K562 (cell line): ENCODE data around the gene ABCB9. TPM values are rescaled to one million over a fixed set of nuclear protein-coding genes. Genes with fewer than 3 reads are reported as not detected.
A peak's percentile ranks its signal among the peaks of the same experiment; 100 is the strongest.

ENCODE experiments used
- ATAC-seq: fragments of 200-7000 bp; cut with Tn5 transposase; 3 replicates; pipeline ENCODE4 v1.9.1; 2020; ENCODE audit warnings: moderate library complexity
- BruUV-seq: library from RNA; stranded (reverse); fragments of 400-500 nt; replicated peaks from 2 replicates; lab custom pipeline; 2021; lab: Mats Ljungman, UMichigan
- CTCF ChIA-PET: fragments of 300-600 bp; formaldehyde crosslinking; extraction: SDS; loops from one replicate; lab custom pipeline; 2021; ENCODE audit warnings: low intra/inter-chr PET ratio; lab: Yijun Ruan, JAX
- POLR2A ChIA-PET: fragments of 300-600, 350-650 bp; sonication (Branson Sonifier 250); formaldehyde crosslinking; extraction: SDS; loops from one replicate; lab custom pipeline; 2021; ENCODE audit warnings: antibody characterized with exemption, inconsistent platforms; lab: Yijun Ruan, JAX
- DNase-seq, 4 experiments: peaks; one replicate each; pipeline versions ENCODE4 v3.0.0 to v3.0.0-alpha.2; 2011 to 2018; ENCODE audit warnings: low spot score in 3 of 4, mixed read lengths in 3 of 4; ENCODE audit errors: extremely low read depth in 1 of 4
- FAIRE-seq: peaks from 2 replicates; lab custom pipeline; 2011; peaks lifted over from hg19 to GRCh38; lab: Jason Lieb, UNC
- H2AFZ ChIP-seq: 2 replicates; pipeline ENCODE4 v1.6.0; 2011; ENCODE audit warnings: low read depth, low read length, control low read depth, inconsistent platforms
- H3K27ac ChIP-seq: fragments of 200-600 bp; 3 replicates; pipeline ENCODE4 v1.8.0; 2011; ENCODE audit warnings: low read depth, mild to moderate bottlenecking, control low read depth, inconsistent platforms, low read length, moderate library complexity, mixed read lengths; ENCODE audit errors: extremely low read depth
- H3K27me3 ChIP-seq, 2 experiments: fragments of 300-600 bp in 1 of 2; 2 replicates in 1 of 2; 3 replicates in 1 of 2; pipeline versions ENCODE4 v1.6.0 to v1.8.0; 2011; ENCODE audit warnings: inconsistent platforms in 2 of 2, low read length in 2 of 2, mild to moderate bottlenecking in 1 of 2, mixed read lengths in 1 of 2, moderate library complexity in 1 of 2; ENCODE audit not compliant: control insufficient read depth in 2 of 2, insufficient read depth in 2 of 2
- H3K36me3 ChIP-seq: fragments of 300-600 bp; 3 replicates; pipeline ENCODE4 v1.8.0; 2011; ENCODE audit warnings: mild to moderate bottlenecking, low read length, inconsistent platforms; ENCODE audit not compliant: control insufficient read depth, insufficient read depth
- H3K4me1 ChIP-seq, 2 experiments: fragments of 200-600 bp in 1 of 2; replicated peaks in 1 of 2; 2 replicates in 1 of 2; 3 replicates in 1 of 2; pipeline versions ENCODE4 v1.5.1 to v1.8.0; 2011; ENCODE audit warnings: inconsistent platforms in 2 of 2, low read length in 2 of 2, mild to moderate bottlenecking in 1 of 2, mixed read lengths in 1 of 2, moderate library complexity in 1 of 2; ENCODE audit not compliant: control insufficient read depth in 2 of 2, insufficient read depth in 2 of 2
- H3K4me2 ChIP-seq: 2 replicates; pipeline ENCODE4 v1.6.1; 2011; ENCODE audit warnings: low read length, control low read depth, inconsistent platforms, mixed read lengths; ENCODE audit not compliant: insufficient read depth
- H3K4me3 ChIP-seq: fragments of 200-600 bp; sonication (generic), shearing (Covaris generic); 2 replicates; pipeline ENCODE4 v1.5.1; 2016; ENCODE audit warnings: control low read depth, inconsistent platforms
- H3K79me2 ChIP-seq: fragments of 200-600 bp; 3 replicates; pipeline ENCODE4 v1.8.0; 2011; ENCODE audit warnings: low read length, inconsistent platforms; ENCODE audit not compliant: control insufficient read depth, insufficient read depth
- H3K9ac ChIP-seq, 2 experiments: 2 replicates each; pipeline versions ENCODE4 v1.6.0 to v1.6.1; 2011; ENCODE audit warnings: low read depth in 2 of 2, low read length in 2 of 2, control low read depth in 1 of 2, inconsistent platforms in 1 of 2, mild to moderate bottlenecking in 1 of 2, mixed read lengths in 1 of 2; ENCODE audit not compliant: insufficient read depth in 1 of 2
- H3K9me1 ChIP-seq: one replicate; pipeline ENCODE4 v1.6.0; 2011; ENCODE audit warnings: inconsistent platforms, mild to moderate bottlenecking, low read length, moderate library complexity; ENCODE audit not compliant: control insufficient read depth, insufficient read depth
- H3K9me3 ChIP-seq: replicated peaks from 2 replicates; pipeline ENCODE4 v1.5.1; 2011; ENCODE audit warnings: low read depth, low read length, inconsistent platforms; ENCODE audit not compliant: control insufficient read depth, insufficient read depth
- H4K20me1 ChIP-seq: replicated peaks from 2 replicates; pipeline ENCODE4 v1.6.1; 2011; ENCODE audit warnings: low read length, inconsistent platforms, mixed read lengths; ENCODE audit not compliant: control insufficient read depth, insufficient read depth
- RBM25 ChIP-seq: fragments of 200-400 bp; formaldehyde crosslinking; IDR thresholded peaks from 2 replicates; pipeline ENCODE4 v1.6.1; 2018; ENCODE audit warnings: low read length, low read depth, moderate library complexity; ENCODE audit not compliant: severe bottlenecking
- YY1 ChIP-seq, 3 experiments: IDR thresholded peaks; 2 replicates each; pipeline ENCODE4 v1.6.1; 2011; ENCODE audit warnings: low read length in 2 of 3, mild to moderate bottlenecking in 2 of 3, moderate library complexity in 2 of 3, borderline replicate concordance in 1 of 3, control low read depth in 1 of 3, low read depth in 1 of 3; ENCODE audit not compliant: insufficient read depth in 3 of 3, insufficient replicate concordance in 2 of 3, control insufficient read depth in 1 of 3, insufficient read length in 1 of 3; ENCODE audit errors: extremely low read depth in 1 of 3
- WGBS: fragments of 100-300 bp; shearing (Covaris generic); methylation state at CpG from one replicate; pipeline ENCODE4 v1.1.6; 2016; ENCODE audit warnings: low coverage, mixed read lengths; ENCODE audit not compliant: insufficient coverage; ENCODE audit errors: missing lambda C conversion rate; 5-methylcytosine and 5-hydroxymethylcytosine counted together
- in situ Hi-C: fragments of 300-500 bp; cut with MboI; formaldehyde crosslinking; loops from 4 replicates; pipeline ENCODE4 v1.15.0; 2018; ENCODE audit warnings: inconsistent platforms, mixed read lengths
- intact Hi-C: fragments of 100-400 bp; cut with micrococcal nuclease; formaldehyde crosslinking; loops from 2 replicates; pipeline ENCODE4 v1.14.2; 2022
- polyA plus RNA-seq, 8 experiments: library from polyadenylated mRNA; depleted of rRNA in 4 of 8; stranded (reverse) in 5 of 8; unstranded in 3 of 8; fragments of >200 nt; fragmentation: Nextera tagmentation in 2 of 8; fragmentation: Illumina TruSeq in 1 of 8; extraction: Ambion mirVana in 2 of 8; extraction: Trizol in 1 of 8; gene quantifications; 2 replicates each; pipeline versions ENCODE4 v1.2.1 to v1.2.3, GENCODE V29; 2011 to 2014; ENCODE audit warnings: inconsistent platforms in 1 of 8, missing spikeins in 1 of 8
- total RNA-seq, 7 experiments: library from RNA; depleted of rRNA in 6 of 7; stranded (reverse); fragments of >200 nt in 6 of 7; fragmentation: Illumina TruSeq in 2 of 7; extraction: Trizol in 2 of 7; gene quantifications; 2 replicates each; pipeline versions ENCODE4 v1.2.1 to v1.2.3, GENCODE V29; 2011 to 2021; ENCODE audit warnings: low replicate concordance in 1 of 7
- TF ChIP-seq, protein P1 (sequence below): IDR thresholded peaks from 2 replicates; pipeline ENCODE4 v1.6.1; 2011; ENCODE audit warnings: borderline replicate concordance, low read depth, mild to moderate bottlenecking, moderate library complexity, low read length; ENCODE audit not compliant: insufficient read depth, poor library complexity, severe bottlenecking

ABCB9 gene
- total and polyA plus RNA-seq, 9 of the 15 experiments (the other 6 are each of a cell fraction or from before 2014, with no cell fraction given), result 0.20 to 12.6 (median 6.2) TPM

DNA sequence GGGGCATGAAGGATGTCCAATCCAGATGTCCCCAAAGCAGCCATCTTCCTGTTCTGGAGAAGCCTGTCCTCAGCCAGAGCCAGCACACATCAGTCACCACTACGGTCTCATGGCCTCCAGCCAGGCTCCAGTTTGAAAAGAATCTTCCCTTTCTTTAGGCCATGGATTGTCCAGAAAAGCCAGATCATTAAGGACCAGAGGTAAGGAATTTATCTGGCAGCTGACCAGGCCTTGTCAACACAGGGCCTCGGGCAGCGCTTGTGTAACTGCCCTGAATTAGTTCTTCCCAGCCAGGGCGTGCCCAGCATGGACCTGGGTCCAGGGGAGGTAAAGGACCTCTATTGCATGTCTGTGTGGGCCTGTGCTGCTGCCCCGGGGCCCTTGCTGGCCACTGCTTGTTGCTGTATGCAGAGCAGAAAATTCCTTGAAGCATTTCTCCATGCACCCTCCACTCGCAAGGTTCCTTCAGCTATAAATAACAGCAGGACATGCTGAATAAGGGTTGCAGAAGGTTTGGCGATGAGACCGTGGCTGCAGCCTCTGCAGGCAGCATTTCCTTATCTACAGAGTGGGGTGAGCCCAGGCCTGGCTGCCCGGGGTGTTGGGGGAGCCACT, 48.6 kb downstream of the ABCB9 start:
- DNase-seq (peak in 2 of 4 experiments; percentile 37 to 42), FAIRE-seq (no peak), ATAC-seq (peak; percentile 61)
- POLR2A ChIA-PET, result no interaction called here
- Histone ChIP-seq H3K9me1 (no peaks in the 10 kb centered on the region), H2AFZ (peak overlapping the region; percentile 44; the same call in 1 of the 2 replicates), H3K36me3 (no peaks in the 10 kb centered on the region), H3K4me2 (peak overlapping the region; percentile 24), H4K20me1 (no peaks in the 10 kb centered on the region), H3K27me3 (no peaks in the 10 kb centered on the region), H3K4me3 (no peak overlapping the region), H3K4me1 (peaks cover 0 to 14% of the 10 kb centered on the region in 2 experiments; a peak in 3 of 5 replicates), H3K79me2 (no peaks in the 10 kb centered on the region), H3K27ac (no peak overlapping the region), H3K9ac (peak overlapping the region in 1 of 2 experiments; percentile 66; a peak in 2 of 4 replicates), H3K9me3 (no peaks in the 10 kb centered on the region)
- intact Hi-C loops, result no loop called here
- BruUV-seq, result no TSS peak
- TF ChIP-seq RBM25, result peak; percentile 46
- TF ChIP-seq, protein P1, sequence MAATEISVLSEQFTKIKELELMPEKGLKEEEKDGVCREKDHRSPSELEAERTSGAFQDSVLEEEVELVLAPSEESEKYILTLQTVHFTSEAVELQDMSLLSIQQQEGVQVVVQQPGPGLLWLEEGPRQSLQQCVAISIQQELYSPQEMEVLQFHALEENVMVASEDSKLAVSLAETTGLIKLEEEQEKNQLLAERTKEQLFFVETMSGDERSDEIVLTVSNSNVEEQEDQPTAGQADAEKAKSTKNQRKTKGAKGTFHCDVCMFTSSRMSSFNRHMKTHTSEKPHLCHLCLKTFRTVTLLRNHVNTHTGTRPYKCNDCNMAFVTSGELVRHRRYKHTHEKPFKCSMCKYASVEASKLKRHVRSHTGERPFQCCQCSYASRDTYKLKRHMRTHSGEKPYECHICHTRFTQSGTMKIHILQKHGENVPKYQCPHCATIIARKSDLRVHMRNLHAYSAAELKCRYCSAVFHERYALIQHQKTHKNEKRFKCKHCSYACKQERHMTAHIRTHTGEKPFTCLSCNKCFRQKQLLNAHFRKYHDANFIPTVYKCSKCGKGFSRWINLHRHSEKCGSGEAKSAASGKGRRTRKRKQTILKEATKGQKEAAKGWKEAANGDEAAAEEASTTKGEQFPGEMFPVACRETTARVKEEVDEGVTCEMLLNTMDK, result no peak
- TF ChIP-seq YY1 (IDR thresholded peaks at IDR 0.05; ENCODE audit: borderline replicate concordance in 1 of 3, control insufficient read depth in 1 of 3, extremely low read depth in 1 of 3, insufficient read depth in 3 of 3, insufficient read length in 1 of 3, insufficient replicate concordance in 2 of 3, low read depth in 1 of 3, low read length in 2 of 3), result peak in 1 of 3 experiments; percentile 9
- CTCF ChIA-PET, result no interaction called here
- WGBS, result 29% methylated on average over 9 of the region's 9 CpGs
- in situ Hi-C loops, result no loop called here
